ENCODE results near the gene TEAD1. TPM values are rescaled to one million over a fixed set of nuclear protein-coding genes. Genes with fewer than 3 reads are reported as not detected.

TEAD1 gene
- total RNA-seq, 1 donor from 2014 or later, result 51.9 TPM

GRCh38 chr11:12848413-12848812 lies 174.2 kb downstream of the TEAD1 start:
- Histone ChIP-seq H3K4me1 (peaks cover 11% of the 10 kb centered on the region), H3K27ac (no peak overlapping the region), H3K4me3 (no peak overlapping the region), H3K36me3 (no peaks in the 10 kb centered on the region), H3K27me3 (ENCODE audit: low read depth) (no peaks in the 10 kb centered on the region), H3K9me3 (no peaks in the 10 kb centered on the region)
- intact Hi-C loops (cut with DNase I), result no loop called here
- DNase-seq (no peak), ATAC-seq (no peak)
- TF ChIP-seq, protein P1, sequence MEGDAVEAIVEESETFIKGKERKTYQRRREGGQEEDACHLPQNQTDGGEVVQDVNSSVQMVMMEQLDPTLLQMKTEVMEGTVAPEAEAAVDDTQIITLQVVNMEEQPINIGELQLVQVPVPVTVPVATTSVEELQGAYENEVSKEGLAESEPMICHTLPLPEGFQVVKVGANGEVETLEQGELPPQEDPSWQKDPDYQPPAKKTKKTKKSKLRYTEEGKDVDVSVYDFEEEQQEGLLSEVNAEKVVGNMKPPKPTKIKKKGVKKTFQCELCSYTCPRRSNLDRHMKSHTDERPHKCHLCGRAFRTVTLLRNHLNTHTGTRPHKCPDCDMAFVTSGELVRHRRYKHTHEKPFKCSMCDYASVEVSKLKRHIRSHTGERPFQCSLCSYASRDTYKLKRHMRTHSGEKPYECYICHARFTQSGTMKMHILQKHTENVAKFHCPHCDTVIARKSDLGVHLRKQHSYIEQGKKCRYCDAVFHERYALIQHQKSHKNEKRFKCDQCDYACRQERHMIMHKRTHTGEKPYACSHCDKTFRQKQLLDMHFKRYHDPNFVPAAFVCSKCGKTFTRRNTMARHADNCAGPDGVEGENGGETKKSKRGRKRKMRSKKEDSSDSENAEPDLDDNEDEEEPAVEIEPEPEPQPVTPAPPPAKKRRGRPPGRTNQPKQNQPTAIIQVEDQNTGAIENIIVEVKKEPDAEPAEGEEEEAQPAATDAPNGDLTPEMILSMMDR (IDR thresholded peaks at IDR 0.05), result no peak

GRCh38 chr11:12853325-12853651 lies 179.1 kb downstream of the TEAD1 start:
- no peaks in the 10 kb centered on the region for H3K36me3 ChIP-seq
- ATAC-seq, result peak in 1 of 2 donors; percentile 5
- H3K9me3 ChIP-seq, result no peaks in the 10 kb centered on the region
- peaks cover 8% of the 10 kb centered on the region for H3K4me1 ChIP-seq
- H3K27me3 ChIP-seq (ENCODE audit: low read depth), result no peaks in the 10 kb centered on the region
- peak overlapping the region; percentile 10 for H3K27ac ChIP-seq
- intact Hi-C loops (cut with DNase I), result no loop called here
- TF ChIP-seq, protein P1 (IDR thresholded peaks at IDR 0.05), result no peak
- no peak for DNase-seq
- no peak overlapping the region for H3K4me3 ChIP-seq

- DNase-seq (no peak), ATAC-seq (peak; percentile 47 to 85)
- Histone ChIP-seq H3K27me3 (ENCODE audit: low read depth) (no peaks in the 10 kb centered on the region), H3K4me1 (peaks cover 8% of the 10 kb centered on the region), H3K27ac (peak overlapping the region; percentile 10), H3K9me3 (no peaks in the 10 kb centered on the region), H3K36me3 (no peaks in the 10 kb centered on the region), H3K4me3 (no peak overlapping the region)
- TF ChIP-seq, protein P1 (IDR thresholded peaks at IDR 0.05), result no peak
- intact Hi-C loops (cut with DNase I), result no loop called here
Observed at GRCh38 chr11:12853652-12854296, 179.6 kb downstream of the TEAD1 start.

DNA sequence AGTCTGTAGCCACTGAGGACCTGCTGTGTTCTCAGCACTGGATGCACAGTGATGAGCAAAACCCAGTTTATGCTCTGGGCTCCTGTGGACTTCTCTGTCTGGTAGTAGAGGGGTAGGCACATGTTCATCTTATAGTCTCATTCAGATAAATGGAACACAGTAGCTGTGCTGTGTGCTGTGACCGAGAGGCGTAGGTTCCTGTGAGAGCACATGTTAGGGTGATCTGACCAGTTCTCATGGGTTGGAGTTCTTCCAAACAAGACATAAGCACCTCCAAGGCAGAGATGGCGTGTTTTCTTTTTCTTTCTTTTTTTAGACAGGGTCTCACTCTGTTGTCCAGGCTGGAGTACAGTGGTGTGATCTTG lies 180.1 kb downstream of the TEAD1 start:
- H3K4me1 ChIP-seq, result peaks cover 8% of the 10 kb centered on the region
- no peaks in the 10 kb centered on the region for H3K27me3 ChIP-seq (ENCODE audit: low read depth)
- H3K36me3 ChIP-seq, result no peaks in the 10 kb centered on the region
- H3K27ac ChIP-seq, result peak overlapping the region; percentile 10
- intact Hi-C loops (cut with DNase I), result no loop called here
- no peak for DNase-seq
- ATAC-seq, result peak; percentile 14 to 35
- TF ChIP-seq, protein P1 (IDR thresholded peaks at IDR 0.05), result no peak
- no peak overlapping the region for H3K4me3 ChIP-seq
- no peaks in the 10 kb centered on the region for H3K9me3 ChIP-seq

- Histone ChIP-seq H3K36me3 (no peaks in the 10 kb centered on the region), H3K4me3 (no peak overlapping the region), H3K4me1 (peaks cover 8% of the 10 kb centered on the region), H3K9me3 (no peaks in the 10 kb centered on the region), H3K27me3 (ENCODE audit: low read depth) (no peaks in the 10 kb centered on the region), H3K27ac (no peak overlapping the region)
- TF ChIP-seq, protein P1 (IDR thresholded peaks at IDR 0.05), result no peak
- no peak for ATAC-seq
- no peak for DNase-seq
- intact Hi-C loops (cut with DNase I), result no loop called here
Observed at GRCh38 chr11:12854829-12855228, 180.6 kb downstream of the TEAD1 start.
